DOHH2 (cell line): Measurements from ENCODE around the gene MAP1LC3B2.
A peak's percentile ranks its signal among the peaks of the same experiment; 100 is the strongest.

Experiments
- H3F3A ChIP-seq: fragments of 200-600 bp; sonication (generic), shearing (Covaris generic); 2 replicates; pipeline ENCODE4 v1.6.0; 2016; ENCODE audit warnings: antibody characterized with exemption, mild to moderate bottlenecking; ENCODE audit not compliant: control insufficient read depth, insufficient read depth
- H3K27ac ChIP-seq: fragments of 200-600 bp; sonication (generic); 2 replicates; pipeline ENCODE4 v1.5.1; 2014; ENCODE audit warnings: low read depth, mild to moderate bottlenecking, low read length, moderate library complexity
- H3K27me3 ChIP-seq: fragments of 200-600 bp; sonication (generic); 2 replicates; pipeline ENCODE4 v1.6.1; 2014; ENCODE audit warnings: mild to moderate bottlenecking, low read length, mixed read lengths; ENCODE audit not compliant: control insufficient read depth
- H3K36me3 ChIP-seq: fragments of 200-600 bp; sonication (generic); 2 replicates; pipeline ENCODE4 v1.6.1; 2014; ENCODE audit warnings: mild to moderate bottlenecking, low read length, moderate library complexity, mixed read lengths; ENCODE audit not compliant: control insufficient read depth
- H3K4me1 ChIP-seq: fragments of 200-600 bp; sonication (generic); 2 replicates; pipeline ENCODE4 v1.6.1; 2014; ENCODE audit warnings: mild to moderate bottlenecking, low read length, mixed read lengths; ENCODE audit not compliant: control insufficient read depth
- H3K4me2 ChIP-seq: fragments of 200-600 bp; sonication (generic); 2 replicates; pipeline ENCODE4 v1.6.0; 2014; ENCODE audit warnings: mild to moderate bottlenecking, low read length, moderate library complexity
- H3K4me3 ChIP-seq: fragments of 200-600 bp; sonication (generic); 2 replicates; pipeline ENCODE4 v1.5.1; 2014; ENCODE audit warnings: mild to moderate bottlenecking, low read length, mixed read lengths
- H3K79me2 ChIP-seq: fragments of 200-600 bp; sonication (generic); 2 replicates; pipeline ENCODE4 v1.6.1; 2014; ENCODE audit warnings: mild to moderate bottlenecking, low read length, mixed read lengths; ENCODE audit not compliant: control insufficient read depth
- H3K9me2 ChIP-seq: fragments of 200-600 bp; sonication (generic); replicated peaks from 2 replicates; pipeline ENCODE4 v1.6.1; 2014; ENCODE audit warnings: mild to moderate bottlenecking, low read length, mixed read lengths; ENCODE audit not compliant: control insufficient read depth
- H3K9me3 ChIP-seq: fragments of 200-600 bp; sonication (generic); 2 replicates; pipeline ENCODE4 v1.6.1; 2014; ENCODE audit warnings: antibody characterized with exemption, low read length, mixed read lengths; ENCODE audit not compliant: control insufficient read depth, insufficient read depth
- H4K20me1 ChIP-seq: fragments of 200-600 bp; sonication (generic); 2 replicates; pipeline ENCODE4 v1.6.0; 2014; ENCODE audit warnings: low read depth, mild to moderate bottlenecking, antibody characterized with exemption, low read length, moderate library complexity; ENCODE audit not compliant: control insufficient read depth, insufficient read depth
- EZH2phosphoT487 ChIP-seq: fragments of 200-600 bp; sonication (generic); IDR thresholded peaks from 2 replicates; pipeline ENCODE4 v1.6.1; 2017; ENCODE audit warnings: borderline replicate concordance, mild to moderate bottlenecking, antibody characterized with exemption, low read length, moderate library complexity, mixed read lengths
- TF ChIP-seq, protein P1 (sequence below): fragments of 200-600 bp; sonication (generic); IDR thresholded peaks from one replicate; pipeline ENCODE4 v1.5.1; 2014; ENCODE audit warnings: antibody characterized with exemption, mild to moderate bottlenecking, low read depth, low read length; ENCODE audit not compliant: poor library complexity, severe bottlenecking

The MAP1LC3B2 gene

DNA sequence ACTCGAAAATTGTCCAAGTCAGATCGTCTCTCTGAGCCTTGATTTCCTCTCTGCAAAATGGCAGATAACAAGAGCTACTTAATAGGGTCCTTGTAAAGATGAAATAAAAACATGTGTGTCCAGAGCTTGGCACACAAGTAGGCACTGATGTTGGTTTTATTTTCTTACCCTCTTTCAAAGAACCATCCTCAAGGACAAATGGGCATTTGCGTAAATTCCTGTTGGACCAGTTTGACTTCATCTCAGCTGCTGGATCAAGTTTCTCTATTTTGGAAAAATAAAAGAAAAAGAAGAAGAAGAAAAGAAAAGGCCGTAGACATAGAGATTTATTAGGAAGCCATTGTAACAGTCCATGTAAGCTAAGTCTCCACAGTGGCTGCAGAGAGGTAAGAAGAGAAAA, 47.2 kb downstream of the MAP1LC3B2 start:
- Histone ChIP-seq H3K4me3 (no peak overlapping the region), H3F3A (no peaks in the 10 kb centered on the region), H3K36me3 (no peaks in the 10 kb centered on the region), H3K79me2 (no peaks in the 10 kb centered on the region), H3K4me2 (no peak overlapping the region), H3K9me2 (no peaks in the 10 kb centered on the region), H3K9me3 (no peaks in the 10 kb centered on the region), H3K4me1 (no peaks in the 10 kb centered on the region), H4K20me1 (no peaks in the 10 kb centered on the region), H3K27ac (no peak overlapping the region), H3K27me3 (no peaks in the 10 kb centered on the region)
- TF ChIP-seq EZH2phosphoT487 = no peak
- TF ChIP-seq, protein P1, sequence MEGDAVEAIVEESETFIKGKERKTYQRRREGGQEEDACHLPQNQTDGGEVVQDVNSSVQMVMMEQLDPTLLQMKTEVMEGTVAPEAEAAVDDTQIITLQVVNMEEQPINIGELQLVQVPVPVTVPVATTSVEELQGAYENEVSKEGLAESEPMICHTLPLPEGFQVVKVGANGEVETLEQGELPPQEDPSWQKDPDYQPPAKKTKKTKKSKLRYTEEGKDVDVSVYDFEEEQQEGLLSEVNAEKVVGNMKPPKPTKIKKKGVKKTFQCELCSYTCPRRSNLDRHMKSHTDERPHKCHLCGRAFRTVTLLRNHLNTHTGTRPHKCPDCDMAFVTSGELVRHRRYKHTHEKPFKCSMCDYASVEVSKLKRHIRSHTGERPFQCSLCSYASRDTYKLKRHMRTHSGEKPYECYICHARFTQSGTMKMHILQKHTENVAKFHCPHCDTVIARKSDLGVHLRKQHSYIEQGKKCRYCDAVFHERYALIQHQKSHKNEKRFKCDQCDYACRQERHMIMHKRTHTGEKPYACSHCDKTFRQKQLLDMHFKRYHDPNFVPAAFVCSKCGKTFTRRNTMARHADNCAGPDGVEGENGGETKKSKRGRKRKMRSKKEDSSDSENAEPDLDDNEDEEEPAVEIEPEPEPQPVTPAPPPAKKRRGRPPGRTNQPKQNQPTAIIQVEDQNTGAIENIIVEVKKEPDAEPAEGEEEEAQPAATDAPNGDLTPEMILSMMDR = no peak

DNA sequence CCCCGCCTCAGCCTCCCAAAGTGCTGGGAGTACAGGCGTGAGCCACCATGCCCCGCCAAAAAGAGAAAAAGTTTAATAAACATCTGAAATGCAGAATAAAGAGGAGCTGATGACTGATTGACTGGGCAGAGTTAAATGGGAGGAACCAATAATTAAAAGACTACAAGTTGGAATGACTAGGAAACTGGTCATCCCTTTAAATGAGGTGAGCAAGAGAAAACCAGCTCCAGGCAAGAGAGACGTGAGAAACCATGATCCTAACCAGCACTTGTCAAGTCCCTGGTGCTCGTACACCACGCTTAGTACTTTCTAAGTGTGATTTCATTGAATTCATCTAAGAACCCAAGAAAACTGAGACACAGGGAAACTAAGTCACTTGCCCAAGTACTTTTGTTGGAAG, 47.9 kb downstream of the MAP1LC3B2 start:
- no peaks in the 10 kb centered on the region for H3F3A ChIP-seq
- no peaks in the 10 kb centered on the region for H3K79me2 ChIP-seq
- H3K4me2 ChIP-seq = no peak overlapping the region
- no peaks in the 10 kb centered on the region for H3K9me3 ChIP-seq
- H3K4me1 ChIP-seq = no peaks in the 10 kb centered on the region
- H3K36me3 ChIP-seq = no peaks in the 10 kb centered on the region
- H3K9me2 ChIP-seq = no peaks in the 10 kb centered on the region
- H3K4me3 ChIP-seq = no peak overlapping the region
- no peak for TF ChIP-seq EZH2phosphoT487
- TF ChIP-seq, protein P1 = no peak
- no peaks in the 10 kb centered on the region for H4K20me1 ChIP-seq
- H3K27me3 ChIP-seq = no peaks in the 10 kb centered on the region
- H3K27ac ChIP-seq = no peak overlapping the region

DNA sequence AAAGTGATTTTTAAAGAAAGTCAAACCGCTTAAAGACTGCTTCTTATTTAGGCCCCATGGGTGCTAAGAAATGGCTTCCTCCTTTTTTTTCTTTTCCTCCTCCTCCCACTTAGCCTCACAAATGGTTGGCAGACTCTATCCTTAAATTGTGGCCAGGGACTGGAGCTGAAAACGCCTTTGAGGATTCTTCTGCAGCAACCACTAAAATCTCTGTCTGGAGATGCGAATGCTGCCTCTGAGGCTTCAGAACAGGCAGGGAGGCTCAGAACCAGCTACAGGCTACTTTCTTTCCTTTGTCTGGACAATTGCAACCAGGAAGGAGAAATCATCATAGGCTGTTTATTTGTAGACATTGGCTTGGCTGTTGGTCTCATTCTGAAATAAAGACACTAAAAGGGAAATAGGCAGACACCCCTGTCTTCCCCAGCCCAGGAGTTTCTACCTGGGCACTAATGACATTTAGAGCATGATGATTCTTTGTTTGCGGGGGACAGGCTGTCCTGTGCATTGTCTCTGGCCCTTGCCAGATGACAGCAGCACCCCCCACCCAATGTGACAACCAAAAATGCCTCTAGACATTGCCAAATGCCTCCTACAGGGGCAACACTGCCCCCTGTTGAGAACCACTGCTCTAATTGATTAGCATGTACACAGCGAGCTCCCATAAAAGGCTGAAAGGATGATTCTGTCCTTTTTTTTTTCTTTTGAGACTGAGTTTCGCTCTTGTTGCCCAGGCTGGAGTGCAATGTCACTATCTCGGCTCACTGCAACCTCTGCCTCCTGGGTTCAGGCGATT, 50.3 kb downstream of the MAP1LC3B2 start:
- no peak overlapping the region for H3K27ac ChIP-seq
- H4K20me1 ChIP-seq = no peaks in the 10 kb centered on the region
- no peaks in the 10 kb centered on the region for H3F3A ChIP-seq
- no peaks in the 10 kb centered on the region for H3K9me3 ChIP-seq
- no peaks in the 10 kb centered on the region for H3K4me1 ChIP-seq
- H3K4me3 ChIP-seq = no peak overlapping the region
- TF ChIP-seq, protein P1 = peak; percentile 64
- no peak for TF ChIP-seq EZH2phosphoT487
- H3K79me2 ChIP-seq = no peaks in the 10 kb centered on the region
- H3K9me2 ChIP-seq = no peaks in the 10 kb centered on the region
- no peaks in the 10 kb centered on the region for H3K27me3 ChIP-seq
- H3K36me3 ChIP-seq = no peaks in the 10 kb centered on the region
- no peak overlapping the region for H3K4me2 ChIP-seq
